Activated CD4-positive, alpha-beta T cell treated with anti-CD3 and anti-CD28 coated beads, Interleukin-2, amount 50 U/mL, for 4 hours (primary cell): Measurements from ENCODE around the gene UGT2B17.
"Not testable (repeated sequence)": the region's sequence is repeated elsewhere in the genome, so short reads cannot be mapped to it uniquely, and the experiment has no call there.

Source experiments
- DNase-seq, 2 experiments: peaks; one replicate each; pipeline ENCODE4 v3.0.0-alpha.2; 2020

UGT2B17 gene

GRCh38 chr4:68568535-68568934 is 7.6 kb downstream of the UGT2B17 start:
- not testable (repeated sequence) for DNase-seq

- not testable (repeated sequence) for DNase-seq
Measured at GRCh38 chr4:68566364-68566763, 9.8 kb downstream of the UGT2B17 start.

- DNase-seq: not testable (repeated sequence)
Measured at GRCh38 chr4:68565082-68565481, 11.0 kb downstream of the UGT2B17 start.

GRCh38 chr4:68560364-68561070 is 15.6 kb downstream of the UGT2B17 start:
- not testable (repeated sequence) for DNase-seq

GRCh38 chr4:68553830-68554229 is 22.3 kb downstream of the UGT2B17 start:
- DNase-seq: not testable (repeated sequence)

GRCh38 chr4:68552818-68553811 is 23.0 kb downstream of the UGT2B17 start:
- not testable (repeated sequence) for DNase-seq

- not testable (repeated sequence) for DNase-seq
Measured at GRCh38 chr4:68542742-68543141, 33.4 kb downstream of the UGT2B17 start.

- no peak for DNase-seq
Measured at GRCh38 chr4:68536375-68536774, 39.7 kb downstream of the UGT2B17 start.

- DNase-seq: no peak
Measured at GRCh38 chr4:68535974-68536373, 40.1 kb downstream of the UGT2B17 start.

- DNase-seq: not testable (repeated sequence)
Measured at GRCh38 chr4:68522232-68522631, 53.9 kb downstream of the UGT2B17 start.

GRCh38 chr4:68520985-68521384 is 55.1 kb downstream of the UGT2B17 start:
- DNase-seq: no peak

GRCh38 chr4:68518889-68519288 is 57.2 kb downstream of the UGT2B17 start:
- DNase-seq: no peak

GRCh38 chr4:68505452-68505851 is 70.7 kb downstream of the UGT2B17 start:
- not testable (repeated sequence) for DNase-seq

- DNase-seq: not testable (repeated sequence)
Measured at GRCh38 chr4:68504836-68505235, 71.3 kb downstream of the UGT2B17 start.

GRCh38 chr4:68503462-68503861 is 72.7 kb downstream of the UGT2B17 start:
- DNase-seq: not testable (repeated sequence)

GRCh38 chr4:68499021-68499420 is 77.1 kb downstream of the UGT2B17 start:
- no peak for DNase-seq

GRCh38 chr4:68498413-68499007 is 77.6 kb downstream of the UGT2B17 start:
- DNase-seq: peak; percentile 36 to 38

GRCh38 chr4:68494688-68495087 is 81.4 kb downstream of the UGT2B17 start:
- DNase-seq: no peak

- DNase-seq: no peak
Measured at GRCh38 chr4:68490826-68491457, 85.2 kb downstream of the UGT2B17 start.

- no peak for DNase-seq
Measured at GRCh38 chr4:68489338-68489737, 86.8 kb downstream of the UGT2B17 start.
